ENCODE data around the gene GPR35.

DNA sequence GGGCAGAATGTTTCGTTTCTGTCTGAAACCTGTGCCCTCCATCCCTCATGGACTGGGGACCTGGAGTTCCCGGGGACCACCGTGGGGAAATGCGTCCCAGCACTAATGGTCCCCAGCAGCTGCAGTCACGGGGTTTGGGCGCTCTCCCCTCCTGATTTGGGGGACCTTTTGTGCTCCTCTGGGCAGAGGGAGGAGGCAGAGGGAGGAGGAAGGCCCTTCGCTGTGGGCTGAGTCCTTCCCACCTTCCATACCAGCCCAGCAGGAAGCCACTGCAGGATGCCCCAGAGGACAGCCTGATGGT is 3.2 kb downstream of the GPR35 start:
- TF ChIP-seq TOX (CRISPR knock-in tag; IDR thresholded peaks at IDR 0.05; ENCODE audit: borderline replicate concordance) (no peak), ZNF70 (CRISPR knock-in tag; IDR thresholded peaks at IDR 0.05) (no peak), POU6F1 (CRISPR knock-in tag; IDR thresholded peaks at IDR 0.05; ENCODE audit: borderline replicate concordance, low read depth) (no peak), TCF4 (CRISPR knock-in tag; IDR thresholded peaks at IDR 0.05; ENCODE audit: borderline replicate concordance) (no peak), ZNF8 (CRISPR knock-in tag; IDR thresholded peaks at IDR 0.05) (no peak)
- TF ChIP-seq, protein P1, sequence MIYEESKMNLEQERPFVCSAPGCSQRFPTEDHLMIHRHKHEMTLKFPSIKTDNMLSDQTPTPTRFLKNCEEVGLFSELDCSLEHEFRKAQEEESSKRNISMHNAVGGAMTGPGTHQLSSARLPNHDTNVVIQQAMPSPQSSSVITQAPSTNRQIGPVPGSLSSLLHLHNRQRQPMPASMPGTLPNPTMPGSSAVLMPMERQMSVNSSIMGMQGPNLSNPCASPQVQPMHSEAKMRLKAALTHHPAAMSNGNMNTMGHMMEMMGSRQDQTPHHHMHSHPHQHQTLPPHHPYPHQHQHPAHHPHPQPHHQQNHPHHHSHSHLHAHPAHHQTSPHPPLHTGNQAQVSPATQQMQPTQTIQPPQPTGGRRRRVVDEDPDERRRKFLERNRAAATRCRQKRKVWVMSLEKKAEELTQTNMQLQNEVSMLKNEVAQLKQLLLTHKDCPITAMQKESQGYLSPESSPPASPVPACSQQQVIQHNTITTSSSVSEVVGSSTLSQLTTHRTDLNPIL (CRISPR knock-in tag; IDR thresholded peaks at IDR 0.05; ENCODE audit: low read depth): no peak
